Vagina (tissue), 2 donors: ENCODE results near the gene SSTR5. TPM values are rescaled to one million over a fixed set of nuclear protein-coding genes. Genes with fewer than 3 reads are reported as not detected.

Experiments used
- DNase-seq, 2 donors: peaks; one replicate each; pipeline ENCODE4 v3.0.0-alpha.2; 2017; ENCODE audit errors: extremely low spot score in 2 of 2
- H3K27ac ChIP-seq: fragments of 200-600 bp; sonication (generic); one replicate; pipeline ENCODE4 v1.5.1; 2019
- H3K27me3 ChIP-seq: fragments of 200-600 bp; sonication (generic); one replicate; pipeline ENCODE4 v1.5.1; 2019
- H3K36me3 ChIP-seq, 2 donors: fragments of 200-600 bp; sonication (generic); one replicate each; pipeline ENCODE4 v1.5.1; 2017 to 2019
- H3K4me1 ChIP-seq: fragments of 200-600 bp; sonication (generic); one replicate; pipeline ENCODE4 v1.5.1; 2019
- H3K4me3 ChIP-seq, 2 donors: fragments of 200-600 bp; sonication (generic); 1 replicate in 1 of 2; 2 replicates in 1 of 2; pipeline ENCODE4 v1.5.1; 2016 to 2019
- H3K9me3 ChIP-seq: fragments of 200-600 bp; sonication (generic); one replicate; pipeline ENCODE4 v1.5.1; 2019
- POLR2A ChIP-seq, 2 donors: fragments of 450-650 bp; IDR thresholded peaks; one replicate each; pipeline ENCODE4 v1.6.1; 2017; ENCODE audit warnings: antibody characterized with exemption in 2 of 2, mild to moderate bottlenecking in 2 of 2, moderate library complexity in 2 of 2
- POLR2AphosphoS5 ChIP-seq, 2 donors: sonication (generic); formaldehyde crosslinking; IDR thresholded peaks; one replicate each; pipeline ENCODE4 v1.9.0; 2017; ENCODE audit warnings: antibody characterized with exemption in 2 of 2, mild to moderate bottlenecking in 2 of 2, low read depth in 1 of 2; ENCODE audit not compliant: insufficient read depth in 1 of 2
- intact Hi-C: fragments of 100-400 bp; cut with DNase I; formaldehyde crosslinking; loops from one replicate; pipeline ENCODE4 v1.15.1; 2023
- total RNA-seq: library from RNA; depleted of rRNA; stranded (reverse); fragments of >200 nt; gene quantifications from one replicate; pipeline ENCODE4 v1.2.3, GENCODE V29; 2016
- TF ChIP-seq, protein P1 (sequence below), 3 experiments: fragments of 450-650 bp in 2 of 3; fragments of 200-600 bp in 1 of 3; sonication (generic) in 1 of 3; IDR thresholded peaks; one replicate each; pipeline ENCODE4 v1.5.1; 2017 to 2019; ENCODE audit warnings: antibody characterized with exemption in 3 of 3, mild to moderate bottlenecking in 2 of 3, moderate library complexity in 2 of 3

Gene SSTR5
- total RNA-seq, 1 donor from 2014 or later: 0.98 TPM

DNA sequence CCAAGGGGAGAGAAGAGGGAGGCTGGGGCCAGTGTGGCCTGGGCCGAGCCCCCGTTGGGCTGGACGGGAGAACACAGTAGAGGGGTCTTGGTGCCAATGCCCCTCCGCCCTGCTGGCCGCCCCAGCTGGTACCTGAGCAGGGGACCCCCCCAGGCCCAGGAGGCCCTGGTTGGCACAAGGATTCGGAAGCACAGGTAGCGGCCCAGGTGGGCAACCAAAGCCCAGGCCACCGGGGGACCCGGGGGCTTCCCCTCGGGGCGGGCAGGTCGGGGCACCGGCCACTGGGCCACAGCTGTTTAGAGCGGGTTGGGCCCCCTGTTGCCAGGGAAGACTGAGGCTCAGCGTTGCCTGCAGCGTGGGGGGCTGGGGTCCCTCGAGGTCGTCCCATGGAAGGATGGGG is 51.7 kb downstream of the SSTR5 start:
- no peaks in the 10 kb centered on the region for H3K27me3 ChIP-seq
- no peak overlapping the region for H3K4me3 ChIP-seq
- H3K9me3 ChIP-seq: no peaks in the 10 kb centered on the region
- no peaks in the 10 kb centered on the region for H3K4me1 ChIP-seq
- no peak for DNase-seq
- intact Hi-C loops: no loop called here
- H3K27ac ChIP-seq: no peak overlapping the region
- H3K36me3 ChIP-seq: no peaks in the 10 kb centered on the region
- no peak for TF ChIP-seq POLR2A (IDR thresholded peaks at IDR 0.05)
- TF ChIP-seq, protein P1, sequence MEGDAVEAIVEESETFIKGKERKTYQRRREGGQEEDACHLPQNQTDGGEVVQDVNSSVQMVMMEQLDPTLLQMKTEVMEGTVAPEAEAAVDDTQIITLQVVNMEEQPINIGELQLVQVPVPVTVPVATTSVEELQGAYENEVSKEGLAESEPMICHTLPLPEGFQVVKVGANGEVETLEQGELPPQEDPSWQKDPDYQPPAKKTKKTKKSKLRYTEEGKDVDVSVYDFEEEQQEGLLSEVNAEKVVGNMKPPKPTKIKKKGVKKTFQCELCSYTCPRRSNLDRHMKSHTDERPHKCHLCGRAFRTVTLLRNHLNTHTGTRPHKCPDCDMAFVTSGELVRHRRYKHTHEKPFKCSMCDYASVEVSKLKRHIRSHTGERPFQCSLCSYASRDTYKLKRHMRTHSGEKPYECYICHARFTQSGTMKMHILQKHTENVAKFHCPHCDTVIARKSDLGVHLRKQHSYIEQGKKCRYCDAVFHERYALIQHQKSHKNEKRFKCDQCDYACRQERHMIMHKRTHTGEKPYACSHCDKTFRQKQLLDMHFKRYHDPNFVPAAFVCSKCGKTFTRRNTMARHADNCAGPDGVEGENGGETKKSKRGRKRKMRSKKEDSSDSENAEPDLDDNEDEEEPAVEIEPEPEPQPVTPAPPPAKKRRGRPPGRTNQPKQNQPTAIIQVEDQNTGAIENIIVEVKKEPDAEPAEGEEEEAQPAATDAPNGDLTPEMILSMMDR (IDR thresholded peaks at IDR 0.05): no peak
- TF ChIP-seq POLR2AphosphoS5 (IDR thresholded peaks at IDR 0.05; ENCODE audit: insufficient read depth in 1 of 2, low read depth in 1 of 2): no peak

GRCh38 chr16:1124795-1125194 is 52.2 kb downstream of the SSTR5 start:
- no peaks in the 10 kb centered on the region for H3K27me3 ChIP-seq
- intact Hi-C loops: no loop called here
- H3K27ac ChIP-seq: no peak overlapping the region
- TF ChIP-seq, protein P1 (IDR thresholded peaks at IDR 0.05): no peak
- TF ChIP-seq POLR2AphosphoS5 (IDR thresholded peaks at IDR 0.05; ENCODE audit: insufficient read depth in 1 of 2, low read depth in 1 of 2) (no peak), POLR2A (IDR thresholded peaks at IDR 0.05) (no peak)
- H3K36me3 ChIP-seq: no peaks in the 10 kb centered on the region
- H3K4me1 ChIP-seq: no peaks in the 10 kb centered on the region
- DNase-seq: no peak
- no peaks in the 10 kb centered on the region for H3K9me3 ChIP-seq
- H3K4me3 ChIP-seq: no peak overlapping the region

GRCh38 chr16:1125471-1125870 is 52.9 kb downstream of the SSTR5 start:
- no peaks in the 10 kb centered on the region for H3K4me1 ChIP-seq
- no peaks in the 10 kb centered on the region for H3K27me3 ChIP-seq

DNA sequence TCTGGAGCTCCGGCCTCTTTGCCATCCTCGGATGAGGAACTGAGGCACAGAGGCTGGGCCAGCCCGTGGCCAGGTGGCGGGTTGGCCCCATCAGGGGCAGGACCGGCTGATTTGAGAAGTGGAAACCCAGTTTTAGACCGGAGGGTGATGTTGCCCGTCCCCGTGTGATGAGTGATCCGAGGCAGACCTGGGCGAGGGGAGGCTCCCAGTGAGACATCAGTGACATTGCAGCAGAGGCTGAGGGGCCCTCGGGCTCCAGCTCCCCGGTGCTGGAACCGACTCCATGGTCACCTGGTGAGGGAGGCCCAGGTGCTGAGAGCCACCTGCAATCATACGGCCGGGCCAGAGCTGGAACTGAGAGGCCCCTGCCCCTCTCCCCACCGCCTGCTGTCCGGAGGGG is 53.5 kb downstream of the SSTR5 start:
- no peak overlapping the region for H3K27ac ChIP-seq
- no peak for DNase-seq
- intact Hi-C loops: no loop called here
- no peaks in the 10 kb centered on the region for H3K4me1 ChIP-seq
- H3K36me3 ChIP-seq: no peaks in the 10 kb centered on the region
- H3K27me3 ChIP-seq: no peaks in the 10 kb centered on the region
- H3K4me3 ChIP-seq: no peak overlapping the region
- TF ChIP-seq POLR2AphosphoS5 (IDR thresholded peaks at IDR 0.05; ENCODE audit: insufficient read depth in 1 of 2, low read depth in 1 of 2) (no peak), POLR2A (IDR thresholded peaks at IDR 0.05) (no peak)
- TF ChIP-seq, protein P1 (IDR thresholded peaks at IDR 0.05): no peak
- H3K9me3 ChIP-seq: no peaks in the 10 kb centered on the region

More at GRCh38 chr16:1125471-1125870, 52.9 kb downstream of the SSTR5 start:
- H3K27ac ChIP-seq: no peak overlapping the region
- no peaks in the 10 kb centered on the region for H3K36me3 ChIP-seq
- H3K4me3 ChIP-seq: no peak overlapping the region
- DNase-seq: no peak
- no peaks in the 10 kb centered on the region for H3K9me3 ChIP-seq
- TF ChIP-seq, protein P1 (IDR thresholded peaks at IDR 0.05): no peak
- no peak for TF ChIP-seq POLR2A (IDR thresholded peaks at IDR 0.05)
- intact Hi-C loops: no loop called here

GRCh38 chr16:1126586-1126985 is 54.0 kb downstream of the SSTR5 start:
- Histone ChIP-seq H3K27ac (no peak overlapping the region), H3K4me3 (no peak overlapping the region), H3K36me3 (no peaks in the 10 kb centered on the region), H3K27me3 (no peaks in the 10 kb centered on the region), H3K4me1 (no peaks in the 10 kb centered on the region), H3K9me3 (no peaks in the 10 kb centered on the region)
- intact Hi-C loops: no loop called here
- TF ChIP-seq, protein P1 (IDR thresholded peaks at IDR 0.05): no peak
- no peak for TF ChIP-seq POLR2AphosphoS5 (IDR thresholded peaks at IDR 0.05; ENCODE audit: insufficient read depth in 1 of 2, low read depth in 1 of 2)
- no peak for DNase-seq
